NCI-H446 treated with DMSO at 0.1 percent for 48 hours (cell line): ENCODE measurements around the gene TM9SF4.
"Not testable (repeated sequence)": the region's sequence is repeated elsewhere in the genome, so short reads cannot be mapped to it uniquely, and the experiment has no call there.

Experiments used
- DNase-seq: peaks from one replicate; lab custom pipeline; 2025; lab: John Stamatoyannopoulos, UW

The TM9SF4 gene

GRCh38 chr20:32158943-32159660 lies 49.6 kb downstream of the TM9SF4 start:
- DNase-seq = no peak

GRCh38 chr20:32159766-32160221 lies 50.3 kb downstream of the TM9SF4 start:
- DNase-seq = no peak

GRCh38 chr20:32160341-32160740 lies 50.8 kb downstream of the TM9SF4 start:
- DNase-seq = no peak

GRCh38 chr20:32162351-32162750 lies 52.8 kb downstream of the TM9SF4 start:
- no peak for DNase-seq

- DNase-seq = no peak
These were observed 54.4 kb downstream of the TM9SF4 start for GRCh38 chr20:32163951-32164350.

- DNase-seq = no peak
These were observed 55.6 kb downstream of the TM9SF4 start for GRCh38 chr20:32164984-32165735.

GRCh38 chr20:32165836-32166545 lies 56.5 kb downstream of the TM9SF4 start:
- DNase-seq = no peak

- DNase-seq = no peak
These were observed 58.0 kb downstream of the TM9SF4 start for GRCh38 chr20:32167552-32167951.

- DNase-seq = no peak
These were observed 58.8 kb downstream of the TM9SF4 start for GRCh38 chr20:32168184-32168910.

GRCh38 chr20:32177696-32178095 lies 68.2 kb downstream of the TM9SF4 start:
- DNase-seq = not testable (repeated sequence)

- no peak for DNase-seq
These were observed 70.0 kb downstream of the TM9SF4 start for GRCh38 chr20:32179515-32179914.

GRCh38 chr20:32179934-32180333 lies 70.4 kb downstream of the TM9SF4 start:
- DNase-seq = no peak

- no peak for DNase-seq
These were observed 72.1 kb downstream of the TM9SF4 start for GRCh38 chr20:32181606-32182005.

- DNase-seq = no peak
These were observed 74.6 kb downstream of the TM9SF4 start for GRCh38 chr20:32183947-32184635.

- no peak for DNase-seq
These were observed 75.6 kb downstream of the TM9SF4 start for GRCh38 chr20:32184961-32185603.

GRCh38 chr20:32186506-32186905 lies 77.0 kb downstream of the TM9SF4 start:
- DNase-seq = no peak

- no peak for DNase-seq
These were observed 79.0 kb downstream of the TM9SF4 start for GRCh38 chr20:32188376-32189122.

- DNase-seq = no peak
These were observed 79.6 kb downstream of the TM9SF4 start for GRCh38 chr20:32189123-32189410.

- DNase-seq = no peak
These were observed 80.4 kb downstream of the TM9SF4 start for GRCh38 chr20:32189691-32190615.
